HUES6 (cell line): ENCODE data around the gene RASSF8.

Experiments
- H3K27ac ChIP-seq: 2 replicates; pipeline ENCODE4 v1.7.0; 2013; ENCODE audit warnings: low read depth, mild to moderate bottlenecking, low read length, inconsistent platforms
- H3K27me3 ChIP-seq: 2 replicates; pipeline ENCODE4 v1.6.1; 2013; ENCODE audit warnings: low read length; ENCODE audit not compliant: control insufficient read depth, insufficient read depth
- H3K36me3 ChIP-seq: 2 replicates; pipeline ENCODE4 v1.6.1; 2013; ENCODE audit warnings: low read length; ENCODE audit not compliant: control insufficient read depth, insufficient read depth
- H3K4me1 ChIP-seq: 2 replicates; pipeline ENCODE4 v1.6.1; 2013; ENCODE audit warnings: low read length; ENCODE audit not compliant: control insufficient read depth, insufficient read depth
- H3K4me3 ChIP-seq: 2 replicates; pipeline ENCODE4 v1.5.1; 2013; ENCODE audit warnings: low read depth, low read length
- H3K9ac ChIP-seq: one replicate; pipeline ENCODE4 v1.6.1; 2013; ENCODE audit warnings: mild to moderate bottlenecking, low read length
- H3K9me3 ChIP-seq: 2 replicates; pipeline ENCODE4 v1.6.1; 2013; ENCODE audit warnings: low read depth, low read length; ENCODE audit not compliant: control insufficient read depth, insufficient read depth

Gene RASSF8

DNA sequence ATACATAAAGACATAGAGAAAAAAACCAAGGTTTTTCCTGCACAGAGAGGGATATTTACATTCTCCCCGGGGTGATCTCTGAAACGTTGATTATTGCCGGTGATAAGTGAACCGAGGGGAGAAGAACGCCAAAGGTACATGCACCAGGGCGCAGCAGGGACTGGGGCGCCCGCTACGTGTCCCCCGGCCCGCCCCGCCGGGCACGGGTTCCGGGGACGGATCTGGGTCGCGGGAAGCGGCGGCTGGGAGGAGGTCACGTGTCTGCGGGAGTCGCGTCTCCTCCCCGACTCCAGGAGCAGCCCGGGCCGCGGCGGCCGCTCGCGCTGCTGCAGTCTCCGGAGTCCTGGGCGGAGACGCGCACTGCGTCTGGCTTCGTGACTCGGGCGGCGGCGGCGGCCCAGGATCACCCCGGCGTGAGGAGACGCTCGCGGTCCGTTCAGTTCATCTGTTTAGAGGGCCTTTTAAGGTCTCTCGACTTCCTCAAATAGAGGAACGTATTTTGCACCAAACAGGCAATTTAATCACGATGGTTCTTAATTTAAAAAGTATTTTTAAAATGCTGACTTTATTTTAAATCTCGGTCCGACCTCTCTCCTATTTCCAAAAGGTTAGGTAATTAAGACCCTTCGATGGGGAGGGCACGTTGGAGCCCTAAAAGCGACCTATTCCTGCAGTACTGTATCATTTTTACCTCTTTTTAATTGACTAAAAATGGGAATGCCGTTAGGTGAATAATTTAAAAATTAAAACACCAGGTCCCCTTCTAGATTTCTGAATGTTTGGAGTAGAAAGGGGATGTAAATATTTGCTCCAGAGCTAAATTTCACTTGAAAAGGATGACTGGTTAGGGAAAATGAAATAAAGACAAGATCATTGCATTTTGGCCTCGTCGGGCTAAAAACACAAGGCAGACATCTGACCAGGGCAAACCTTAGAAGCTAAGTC lies 168.1 kb downstream of the RASSF8 start:
- Histone ChIP-seq H3K27me3 (peaks cover 95% of the 10 kb centered on the region), H3K27ac (no peak overlapping the region), H3K9ac (peak overlapping the region; percentile 58), H3K9me3 (no peaks in the 10 kb centered on the region), H3K4me3 (peak overlapping the region; percentile 80), H3K4me1 (peaks cover 15% of the 10 kb centered on the region), H3K36me3 (no peaks in the 10 kb centered on the region)

DNA sequence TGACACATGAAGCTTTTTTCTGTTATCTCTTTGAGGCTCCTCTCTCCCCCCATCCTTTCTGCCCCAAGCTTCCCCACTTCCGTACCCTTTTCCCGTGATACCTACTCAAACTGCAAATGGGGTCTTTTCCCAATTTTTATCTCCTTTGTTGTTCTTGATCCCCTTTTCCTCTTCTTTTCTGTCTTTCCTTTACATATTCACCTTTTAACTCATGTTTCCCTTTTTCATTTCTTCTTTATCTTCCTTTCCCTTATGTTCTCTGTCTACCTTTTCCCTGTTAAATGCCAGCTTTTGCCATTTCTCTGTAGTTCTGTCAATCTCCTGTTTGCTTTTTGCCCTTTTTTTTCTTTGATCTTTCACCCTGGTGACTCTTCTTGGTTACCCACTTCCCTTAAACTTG lies 168.9 kb downstream of the RASSF8 start:
- Histone ChIP-seq H3K4me3 (no peak overlapping the region), H3K9ac (no peak overlapping the region), H3K27ac (no peak overlapping the region), H3K4me1 (peaks cover 15% of the 10 kb centered on the region), H3K36me3 (no peaks in the 10 kb centered on the region), H3K9me3 (no peaks in the 10 kb centered on the region), H3K27me3 (peaks cover 94% of the 10 kb centered on the region)

DNA sequence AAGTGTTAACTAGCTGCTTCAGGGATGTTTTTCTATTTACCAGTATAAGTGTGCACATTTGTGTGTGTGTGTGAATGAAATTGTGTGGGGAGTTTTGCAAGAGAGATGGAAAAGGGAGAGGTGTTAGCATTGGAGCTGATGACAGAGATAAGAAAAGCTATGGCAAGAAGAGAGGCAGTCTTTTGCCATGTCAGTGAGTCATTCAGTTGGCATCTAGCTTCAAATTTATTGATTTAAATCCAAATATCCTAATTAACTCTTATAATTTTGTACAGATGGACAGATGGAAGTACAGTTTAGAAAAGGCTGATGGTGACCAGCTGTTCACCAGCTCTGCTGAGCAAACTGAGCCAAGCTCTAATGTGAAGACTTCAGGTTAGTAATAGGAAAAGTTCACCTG lies 169.7 kb downstream of the RASSF8 start:
- Histone ChIP-seq H3K27me3 (peaks cover 88% of the 10 kb centered on the region), H3K9me3 (no peaks in the 10 kb centered on the region), H3K9ac (no peak overlapping the region), H3K27ac (no peak overlapping the region), H3K36me3 (no peaks in the 10 kb centered on the region), H3K4me1 (peaks cover 11% of the 10 kb centered on the region), H3K4me3 (no peak overlapping the region)
